ENCODE data around the gene PAX6.

DNA sequence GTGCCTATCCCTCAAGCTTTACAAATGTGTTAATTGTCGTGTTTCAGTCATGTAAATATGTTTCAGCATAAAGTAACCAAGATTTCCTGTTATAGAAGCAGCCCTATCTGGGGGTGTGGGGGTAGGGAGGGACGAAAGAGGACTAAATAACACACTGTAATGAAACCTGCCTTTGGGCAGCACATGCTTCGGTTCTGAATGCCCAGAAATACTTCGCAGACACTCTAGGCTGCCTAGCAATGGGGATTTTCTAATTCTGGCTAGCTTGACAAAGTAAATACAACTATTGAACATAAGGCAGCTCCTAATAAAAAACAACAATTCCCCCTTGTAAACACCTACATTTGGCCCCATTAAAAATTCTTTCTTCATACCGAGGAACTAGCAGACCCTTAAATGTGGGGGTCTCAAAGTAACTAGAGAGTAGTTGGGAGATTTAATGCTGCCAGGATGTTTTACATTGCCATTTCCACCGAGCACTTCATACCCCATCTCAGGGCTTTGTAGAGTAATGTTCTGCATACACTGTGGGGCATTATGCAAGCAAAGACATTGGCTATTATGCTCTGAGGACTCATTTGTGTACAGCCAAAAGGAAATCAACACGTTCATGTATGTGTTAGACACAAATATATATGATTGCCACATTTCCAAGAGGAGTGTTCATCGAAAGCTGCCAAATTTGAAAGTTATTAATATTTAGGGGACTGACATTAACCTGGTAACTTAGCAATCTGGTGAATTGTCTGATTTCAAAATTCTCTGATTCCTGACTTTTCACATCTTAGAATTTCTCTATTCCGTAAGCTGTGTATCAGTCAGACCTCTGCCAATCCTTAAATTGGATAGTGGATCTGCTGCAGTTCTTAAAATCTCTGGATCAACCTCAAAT lies 42.1 kb downstream of the PAX6 start:
- TF ChIP-seq, protein P1, sequence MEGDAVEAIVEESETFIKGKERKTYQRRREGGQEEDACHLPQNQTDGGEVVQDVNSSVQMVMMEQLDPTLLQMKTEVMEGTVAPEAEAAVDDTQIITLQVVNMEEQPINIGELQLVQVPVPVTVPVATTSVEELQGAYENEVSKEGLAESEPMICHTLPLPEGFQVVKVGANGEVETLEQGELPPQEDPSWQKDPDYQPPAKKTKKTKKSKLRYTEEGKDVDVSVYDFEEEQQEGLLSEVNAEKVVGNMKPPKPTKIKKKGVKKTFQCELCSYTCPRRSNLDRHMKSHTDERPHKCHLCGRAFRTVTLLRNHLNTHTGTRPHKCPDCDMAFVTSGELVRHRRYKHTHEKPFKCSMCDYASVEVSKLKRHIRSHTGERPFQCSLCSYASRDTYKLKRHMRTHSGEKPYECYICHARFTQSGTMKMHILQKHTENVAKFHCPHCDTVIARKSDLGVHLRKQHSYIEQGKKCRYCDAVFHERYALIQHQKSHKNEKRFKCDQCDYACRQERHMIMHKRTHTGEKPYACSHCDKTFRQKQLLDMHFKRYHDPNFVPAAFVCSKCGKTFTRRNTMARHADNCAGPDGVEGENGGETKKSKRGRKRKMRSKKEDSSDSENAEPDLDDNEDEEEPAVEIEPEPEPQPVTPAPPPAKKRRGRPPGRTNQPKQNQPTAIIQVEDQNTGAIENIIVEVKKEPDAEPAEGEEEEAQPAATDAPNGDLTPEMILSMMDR (conservative IDR thresholded peaks at IDR 0.05): no peak
- no peak for TF ChIP-seq EZH2 (IDR thresholded peaks at IDR 0.05; ENCODE audit: low read depth)

Data from PC-9 (cell line).